Measurements from ENCODE around the gene PER1.

The PER1 gene

DNA sequence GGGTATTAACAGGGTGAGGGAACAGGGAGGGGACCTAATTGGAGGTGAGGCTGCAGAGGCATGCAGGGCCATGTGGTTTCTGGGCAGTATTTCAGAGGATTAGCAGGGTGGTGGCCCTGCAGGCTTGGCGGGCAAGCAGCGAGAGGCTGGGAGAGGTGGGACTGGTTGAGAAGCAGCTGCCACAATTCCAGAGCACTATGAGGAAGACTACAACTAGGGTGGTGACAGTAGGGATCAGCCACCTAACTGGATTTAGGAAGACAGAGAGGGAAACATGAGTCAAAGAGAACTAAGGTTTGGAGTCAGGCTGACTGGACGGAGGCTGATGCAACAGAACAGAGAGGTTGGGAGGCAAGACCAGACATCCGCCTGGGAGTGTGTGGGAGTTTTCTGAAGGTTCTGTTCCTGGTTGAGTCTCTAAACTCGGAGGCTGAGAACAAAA is 46.2 kb downstream of the PER1 start:
- no peak overlapping the region for H3K27ac ChIP-seq
- no peaks in the 10 kb centered on the region for H3K9me3 ChIP-seq
- H3K36me3 ChIP-seq: no peaks in the 10 kb centered on the region
- no peak for DNase-seq
- peaks cover 0 to 36% of the 10 kb centered on the region in 2 donors for H3K27me3 ChIP-seq
- TF ChIP-seq, protein P1, sequence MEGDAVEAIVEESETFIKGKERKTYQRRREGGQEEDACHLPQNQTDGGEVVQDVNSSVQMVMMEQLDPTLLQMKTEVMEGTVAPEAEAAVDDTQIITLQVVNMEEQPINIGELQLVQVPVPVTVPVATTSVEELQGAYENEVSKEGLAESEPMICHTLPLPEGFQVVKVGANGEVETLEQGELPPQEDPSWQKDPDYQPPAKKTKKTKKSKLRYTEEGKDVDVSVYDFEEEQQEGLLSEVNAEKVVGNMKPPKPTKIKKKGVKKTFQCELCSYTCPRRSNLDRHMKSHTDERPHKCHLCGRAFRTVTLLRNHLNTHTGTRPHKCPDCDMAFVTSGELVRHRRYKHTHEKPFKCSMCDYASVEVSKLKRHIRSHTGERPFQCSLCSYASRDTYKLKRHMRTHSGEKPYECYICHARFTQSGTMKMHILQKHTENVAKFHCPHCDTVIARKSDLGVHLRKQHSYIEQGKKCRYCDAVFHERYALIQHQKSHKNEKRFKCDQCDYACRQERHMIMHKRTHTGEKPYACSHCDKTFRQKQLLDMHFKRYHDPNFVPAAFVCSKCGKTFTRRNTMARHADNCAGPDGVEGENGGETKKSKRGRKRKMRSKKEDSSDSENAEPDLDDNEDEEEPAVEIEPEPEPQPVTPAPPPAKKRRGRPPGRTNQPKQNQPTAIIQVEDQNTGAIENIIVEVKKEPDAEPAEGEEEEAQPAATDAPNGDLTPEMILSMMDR (IDR thresholded peaks at IDR 0.05): no peak
- intact Hi-C loops (cut with DNase I; ENCODE audit: low total_unique reads): no loop called here
- H3K4me1 ChIP-seq: peaks cover 0 to 12% (median 9%) of the 10 kb centered on the region in 4 donors
- no peak overlapping the region for H3K4me3 ChIP-seq

DNA sequence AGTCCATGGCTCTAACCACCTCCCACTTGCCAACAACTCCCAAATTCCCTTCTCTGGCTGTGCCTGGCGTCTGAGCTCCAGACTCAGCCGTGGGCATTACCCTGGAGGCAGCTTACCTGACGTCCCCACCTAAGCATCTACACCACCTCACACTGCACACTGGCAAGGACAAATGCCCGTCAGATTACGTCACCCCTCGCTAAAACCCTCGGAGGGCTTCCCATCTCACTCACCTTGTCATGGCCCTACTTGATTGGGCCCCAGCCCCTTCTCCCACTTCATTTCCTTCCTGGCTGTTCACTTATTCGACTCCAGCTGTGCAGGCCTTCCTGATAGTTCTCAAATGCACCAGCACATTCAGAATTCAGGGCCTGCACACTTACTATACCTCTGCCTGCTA is 47.3 kb downstream of the PER1 start:
- H3K4me3 ChIP-seq: no peak overlapping the region
- no peak for DNase-seq
- H3K27ac ChIP-seq: no peak overlapping the region
- intact Hi-C loops (cut with DNase I; ENCODE audit: low total_unique reads): no loop called here
- H3K27me3 ChIP-seq: peaks cover 0 to 25% of the 10 kb centered on the region in 2 donors
- peaks cover 0 to 7% (median 4%) of the 10 kb centered on the region in 4 donors for H3K4me1 ChIP-seq
- TF ChIP-seq, protein P1 (IDR thresholded peaks at IDR 0.05): no peak
- H3K9me3 ChIP-seq: no peaks in the 10 kb centered on the region
- H3K36me3 ChIP-seq: no peaks in the 10 kb centered on the region

DNA sequence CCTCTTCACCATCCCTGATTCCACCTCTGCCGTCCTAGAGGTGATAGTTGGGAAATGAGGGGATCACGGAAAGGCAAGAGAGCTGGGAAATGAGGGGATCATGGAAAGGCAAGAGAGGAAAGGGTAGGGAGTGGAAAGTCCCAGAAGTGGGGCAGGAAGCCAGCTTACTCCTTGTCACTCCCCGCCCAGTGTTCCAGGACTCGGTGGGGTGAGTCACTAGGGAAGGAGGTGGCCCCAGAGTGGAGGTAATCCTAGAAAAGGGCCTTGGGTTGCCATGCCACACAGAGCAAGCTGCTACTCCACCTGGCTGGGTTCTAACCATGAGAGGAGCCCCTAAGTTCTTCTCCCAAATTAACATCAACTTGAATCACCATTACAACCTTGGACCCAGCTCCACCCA is 48.7 kb downstream of the PER1 start:
- DNase-seq: no peak
- Histone ChIP-seq H3K27ac (no peak overlapping the region), H3K9me3 (no peaks in the 10 kb centered on the region), H3K36me3 (no peaks in the 10 kb centered on the region), H3K4me3 (no peak overlapping the region), H3K27me3 (peaks cover 0 to 12% of the 10 kb centered on the region in 2 donors), H3K4me1 (no peaks in the 10 kb centered on the region)
- TF ChIP-seq, protein P1 (IDR thresholded peaks at IDR 0.05): no peak
- intact Hi-C loops (cut with DNase I; ENCODE audit: low total_unique reads): no loop called here

DNA sequence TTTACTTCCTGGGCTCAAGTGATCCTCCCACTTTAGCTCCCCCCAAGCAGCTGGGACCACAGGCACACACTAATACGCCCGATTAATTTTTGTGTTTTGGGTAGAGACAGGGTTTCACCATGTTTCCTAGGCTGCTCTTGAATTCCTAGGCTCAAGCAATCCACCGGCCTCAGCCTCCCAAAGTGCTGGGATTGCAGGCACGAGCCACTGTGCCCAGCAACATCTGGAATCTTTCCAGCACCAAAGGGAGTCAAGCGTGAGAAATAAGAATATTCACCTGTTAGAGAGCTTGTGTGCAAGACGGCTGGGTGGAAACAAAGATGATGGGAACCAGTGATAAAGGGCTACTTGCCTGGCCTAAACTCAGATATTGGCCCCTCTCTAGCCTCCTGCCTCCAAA is 50.5 kb downstream of the PER1 start:
- Histone ChIP-seq H3K27ac (no peak overlapping the region), H3K27me3 (peaks cover 0 to 3% of the 10 kb centered on the region in 2 donors), H3K36me3 (no peaks in the 10 kb centered on the region), H3K4me3 (no peak overlapping the region), H3K4me1 (no peaks in the 10 kb centered on the region), H3K9me3 (no peaks in the 10 kb centered on the region)
- no peak for DNase-seq
- TF ChIP-seq, protein P1 (IDR thresholded peaks at IDR 0.05): no peak
- intact Hi-C loops (cut with DNase I; ENCODE audit: low total_unique reads): no loop called here

DNA sequence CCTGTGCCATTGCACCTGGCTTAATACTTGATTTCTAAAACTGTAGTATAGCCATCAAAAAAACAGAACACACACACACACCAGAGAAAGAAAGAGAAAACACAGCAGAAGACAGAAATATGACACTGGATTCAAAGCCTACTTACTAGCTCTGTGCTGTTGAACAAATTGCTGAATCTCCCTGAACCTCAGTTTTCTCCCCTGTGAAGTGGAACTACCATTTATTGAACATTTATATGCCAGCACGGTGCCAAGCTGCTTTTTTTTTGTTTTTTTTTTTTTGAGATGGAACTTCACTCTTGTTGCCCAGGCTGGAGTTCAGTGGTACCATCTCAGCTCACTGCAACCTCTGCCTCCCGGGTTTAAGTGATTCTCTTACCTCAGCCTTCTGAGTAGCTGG is 51.4 kb downstream of the PER1 start:
- Histone ChIP-seq H3K9me3 (no peaks in the 10 kb centered on the region), H3K36me3 (no peaks in the 10 kb centered on the region), H3K4me1 (no peaks in the 10 kb centered on the region), H3K27me3 (peaks cover 0 to 10% of the 10 kb centered on the region in 2 donors), H3K27ac (no peak overlapping the region), H3K4me3 (no peak overlapping the region)
- no peak for DNase-seq
- intact Hi-C loops (cut with DNase I; ENCODE audit: low total_unique reads): no loop called here
- TF ChIP-seq, protein P1 (IDR thresholded peaks at IDR 0.05): no peak

DNA sequence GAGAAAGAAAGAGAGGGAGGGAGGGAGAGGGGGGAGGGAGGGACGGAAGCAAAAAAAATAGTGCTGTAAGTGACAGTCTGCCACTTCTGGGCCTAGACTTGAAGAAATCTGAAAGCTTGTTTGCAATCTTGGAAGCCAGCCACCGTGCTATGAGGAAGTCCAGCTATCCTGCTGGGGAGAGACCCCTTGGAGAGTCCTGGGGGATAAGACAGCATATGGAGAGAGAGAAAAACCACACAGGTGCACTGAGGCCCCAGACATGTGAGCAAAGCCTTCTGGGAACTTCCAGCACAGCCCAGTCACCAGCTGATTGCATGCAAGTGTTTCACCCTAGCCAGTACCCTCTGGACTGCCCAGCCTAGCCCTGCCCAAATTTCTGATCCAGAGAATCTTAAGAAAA is 52.1 kb downstream of the PER1 start:
- no peak for DNase-seq
- H3K4me1 ChIP-seq: no peaks in the 10 kb centered on the region
- H3K27me3 ChIP-seq: peaks cover 0 to 14% of the 10 kb centered on the region in 2 donors
- TF ChIP-seq, protein P1 (IDR thresholded peaks at IDR 0.05): no peak
- intact Hi-C loops (cut with DNase I; ENCODE audit: low total_unique reads): no loop called here
- no peak overlapping the region for H3K27ac ChIP-seq
- H3K9me3 ChIP-seq: no peaks in the 10 kb centered on the region
- no peak overlapping the region for H3K4me3 ChIP-seq
- no peaks in the 10 kb centered on the region for H3K36me3 ChIP-seq
